Measurements from ENCODE around the gene FAM131B.
A peak's percentile ranks its signal among the peaks of the same experiment; 100 is the strongest.

FAM131B gene

DNA sequence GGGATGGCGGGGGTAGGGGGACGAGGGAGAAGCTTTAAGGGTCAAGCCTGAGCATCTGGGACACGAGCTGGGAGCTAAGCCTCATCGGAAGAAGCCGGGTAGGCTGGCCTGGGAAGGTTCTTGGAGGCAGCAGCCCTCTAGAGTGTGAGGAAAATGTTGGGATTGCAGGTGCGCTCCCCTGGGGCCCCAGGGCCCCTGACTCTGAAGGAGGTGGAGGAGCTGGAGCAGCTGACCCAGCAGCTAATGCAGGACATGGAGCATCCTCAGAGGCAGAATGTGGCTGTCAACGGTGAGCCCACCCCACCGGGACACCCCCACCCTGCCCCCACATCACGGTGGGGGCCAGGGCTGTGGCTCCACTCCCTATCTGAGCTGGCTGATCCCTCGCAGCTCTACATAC lies 25.5 kb upstream of the FAM131B start:
- no peaks in the 10 kb centered on the region for H3K27me3 ChIP-seq (ENCODE audit: insufficient read depth, poor library complexity, severe bottlenecking)
- no peak overlapping the region for H3K27ac ChIP-seq (replicated peaks)
- TF ChIP-seq SPI1 (IDR thresholded peaks at IDR 0.05; ENCODE audit: borderline replicate concordance, low read depth) (no peak), POLR2AphosphoS5 (IDR thresholded peaks at IDR 0.05; ENCODE audit: low read depth) (no peak), GABPA (IDR thresholded peaks at IDR 0.05; ENCODE audit: low read depth) (no peak)
- TF ChIP-seq, protein P1, sequence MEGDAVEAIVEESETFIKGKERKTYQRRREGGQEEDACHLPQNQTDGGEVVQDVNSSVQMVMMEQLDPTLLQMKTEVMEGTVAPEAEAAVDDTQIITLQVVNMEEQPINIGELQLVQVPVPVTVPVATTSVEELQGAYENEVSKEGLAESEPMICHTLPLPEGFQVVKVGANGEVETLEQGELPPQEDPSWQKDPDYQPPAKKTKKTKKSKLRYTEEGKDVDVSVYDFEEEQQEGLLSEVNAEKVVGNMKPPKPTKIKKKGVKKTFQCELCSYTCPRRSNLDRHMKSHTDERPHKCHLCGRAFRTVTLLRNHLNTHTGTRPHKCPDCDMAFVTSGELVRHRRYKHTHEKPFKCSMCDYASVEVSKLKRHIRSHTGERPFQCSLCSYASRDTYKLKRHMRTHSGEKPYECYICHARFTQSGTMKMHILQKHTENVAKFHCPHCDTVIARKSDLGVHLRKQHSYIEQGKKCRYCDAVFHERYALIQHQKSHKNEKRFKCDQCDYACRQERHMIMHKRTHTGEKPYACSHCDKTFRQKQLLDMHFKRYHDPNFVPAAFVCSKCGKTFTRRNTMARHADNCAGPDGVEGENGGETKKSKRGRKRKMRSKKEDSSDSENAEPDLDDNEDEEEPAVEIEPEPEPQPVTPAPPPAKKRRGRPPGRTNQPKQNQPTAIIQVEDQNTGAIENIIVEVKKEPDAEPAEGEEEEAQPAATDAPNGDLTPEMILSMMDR (IDR thresholded peaks at IDR 0.05; ENCODE audit: insufficient read depth, low read length) = no peak
- TF ChIP-seq, protein P2, sequence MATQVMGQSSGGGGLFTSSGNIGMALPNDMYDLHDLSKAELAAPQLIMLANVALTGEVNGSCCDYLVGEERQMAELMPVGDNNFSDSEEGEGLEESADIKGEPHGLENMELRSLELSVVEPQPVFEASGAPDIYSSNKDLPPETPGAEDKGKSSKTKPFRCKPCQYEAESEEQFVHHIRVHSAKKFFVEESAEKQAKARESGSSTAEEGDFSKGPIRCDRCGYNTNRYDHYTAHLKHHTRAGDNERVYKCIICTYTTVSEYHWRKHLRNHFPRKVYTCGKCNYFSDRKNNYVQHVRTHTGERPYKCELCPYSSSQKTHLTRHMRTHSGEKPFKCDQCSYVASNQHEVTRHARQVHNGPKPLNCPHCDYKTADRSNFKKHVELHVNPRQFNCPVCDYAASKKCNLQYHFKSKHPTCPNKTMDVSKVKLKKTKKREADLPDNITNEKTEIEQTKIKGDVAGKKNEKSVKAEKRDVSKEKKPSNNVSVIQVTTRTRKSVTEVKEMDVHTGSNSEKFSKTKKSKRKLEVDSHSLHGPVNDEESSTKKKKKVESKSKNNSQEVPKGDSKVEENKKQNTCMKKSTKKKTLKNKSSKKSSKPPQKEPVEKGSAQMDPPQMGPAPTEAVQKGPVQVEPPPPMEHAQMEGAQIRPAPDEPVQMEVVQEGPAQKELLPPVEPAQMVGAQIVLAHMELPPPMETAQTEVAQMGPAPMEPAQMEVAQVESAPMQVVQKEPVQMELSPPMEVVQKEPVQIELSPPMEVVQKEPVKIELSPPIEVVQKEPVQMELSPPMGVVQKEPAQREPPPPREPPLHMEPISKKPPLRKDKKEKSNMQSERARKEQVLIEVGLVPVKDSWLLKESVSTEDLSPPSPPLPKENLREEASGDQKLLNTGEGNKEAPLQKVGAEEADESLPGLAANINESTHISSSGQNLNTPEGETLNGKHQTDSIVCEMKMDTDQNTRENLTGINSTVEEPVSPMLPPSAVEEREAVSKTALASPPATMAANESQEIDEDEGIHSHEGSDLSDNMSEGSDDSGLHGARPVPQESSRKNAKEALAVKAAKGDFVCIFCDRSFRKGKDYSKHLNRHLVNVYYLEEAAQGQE (IDR thresholded peaks at IDR 0.05; ENCODE audit: insufficient replicate concordance, low read depth) = no peak
- no peak overlapping the region for H3K4me3 ChIP-seq (replicated peaks; ENCODE audit: insufficient read depth, low read length)
- DNase-seq (ENCODE audit: low read depth in 1 of 2, low spot score in 1 of 2) = no peak

DNA sequence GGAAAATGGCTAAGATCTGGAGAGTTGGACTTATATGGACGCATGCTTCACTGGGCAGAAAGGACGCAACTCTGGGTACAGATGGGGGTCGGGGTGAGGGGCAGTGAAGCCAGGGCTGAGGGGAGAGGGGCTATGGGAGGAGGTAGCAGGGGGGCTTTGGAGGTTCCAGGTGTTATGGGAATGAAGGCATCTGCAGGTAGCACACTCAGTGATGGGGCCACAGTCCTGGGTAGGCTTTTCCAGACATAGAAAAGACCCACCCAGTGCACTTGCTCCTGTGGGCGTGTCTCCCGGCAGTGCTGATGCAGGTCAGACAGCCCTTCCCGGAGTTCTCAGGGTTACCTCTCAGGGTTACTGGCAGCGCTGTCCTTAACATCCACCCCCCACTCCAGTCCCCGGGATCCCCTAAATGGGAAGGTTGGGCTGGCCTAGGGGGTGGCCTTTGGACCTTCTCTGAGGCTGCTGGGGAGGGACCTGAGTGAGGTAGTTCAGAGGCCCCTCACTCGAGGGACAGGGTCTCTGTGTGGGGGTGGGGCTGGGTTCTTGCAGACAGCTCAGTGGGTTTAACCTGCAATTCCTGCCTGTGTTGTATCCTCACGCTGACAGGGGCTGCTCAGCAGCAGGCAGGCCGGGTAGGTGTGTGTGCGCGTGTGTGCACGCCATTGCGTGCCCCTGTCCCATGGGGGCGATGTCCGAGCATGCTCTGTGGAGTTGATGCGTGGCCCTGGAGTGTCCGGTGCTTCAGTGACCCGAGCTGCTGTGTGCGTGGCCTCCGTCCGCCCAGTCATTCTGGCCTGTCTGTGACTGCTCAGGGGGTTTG lies 24.9 kb upstream of the FAM131B start:
- no peak for DNase-seq (ENCODE audit: low read depth in 1 of 2, low spot score in 1 of 2)
- H3K27me3 ChIP-seq (ENCODE audit: insufficient read depth, poor library complexity, severe bottlenecking) = no peaks in the 10 kb centered on the region
- H3K27ac ChIP-seq (replicated peaks) = no peak overlapping the region; the same call in 1 of the 2 replicates
- H3K4me3 ChIP-seq (replicated peaks; ENCODE audit: insufficient read depth, low read length) = no peak overlapping the region
- TF ChIP-seq POLR2AphosphoS5 (IDR thresholded peaks at IDR 0.05; ENCODE audit: low read depth) = no peak; the same call in 1 of the 2 replicates
- TF ChIP-seq, protein P1 (IDR thresholded peaks at IDR 0.05; ENCODE audit: insufficient read depth, low read length) = no peak
- TF ChIP-seq GABPA (IDR thresholded peaks at IDR 0.05; ENCODE audit: low read depth) = no peak
- TF ChIP-seq SPI1 (IDR thresholded peaks at IDR 0.05; ENCODE audit: borderline replicate concordance, low read depth) = no peak
- TF ChIP-seq, protein P2 (IDR thresholded peaks at IDR 0.05; ENCODE audit: insufficient replicate concordance, low read depth) = no peak

DNA sequence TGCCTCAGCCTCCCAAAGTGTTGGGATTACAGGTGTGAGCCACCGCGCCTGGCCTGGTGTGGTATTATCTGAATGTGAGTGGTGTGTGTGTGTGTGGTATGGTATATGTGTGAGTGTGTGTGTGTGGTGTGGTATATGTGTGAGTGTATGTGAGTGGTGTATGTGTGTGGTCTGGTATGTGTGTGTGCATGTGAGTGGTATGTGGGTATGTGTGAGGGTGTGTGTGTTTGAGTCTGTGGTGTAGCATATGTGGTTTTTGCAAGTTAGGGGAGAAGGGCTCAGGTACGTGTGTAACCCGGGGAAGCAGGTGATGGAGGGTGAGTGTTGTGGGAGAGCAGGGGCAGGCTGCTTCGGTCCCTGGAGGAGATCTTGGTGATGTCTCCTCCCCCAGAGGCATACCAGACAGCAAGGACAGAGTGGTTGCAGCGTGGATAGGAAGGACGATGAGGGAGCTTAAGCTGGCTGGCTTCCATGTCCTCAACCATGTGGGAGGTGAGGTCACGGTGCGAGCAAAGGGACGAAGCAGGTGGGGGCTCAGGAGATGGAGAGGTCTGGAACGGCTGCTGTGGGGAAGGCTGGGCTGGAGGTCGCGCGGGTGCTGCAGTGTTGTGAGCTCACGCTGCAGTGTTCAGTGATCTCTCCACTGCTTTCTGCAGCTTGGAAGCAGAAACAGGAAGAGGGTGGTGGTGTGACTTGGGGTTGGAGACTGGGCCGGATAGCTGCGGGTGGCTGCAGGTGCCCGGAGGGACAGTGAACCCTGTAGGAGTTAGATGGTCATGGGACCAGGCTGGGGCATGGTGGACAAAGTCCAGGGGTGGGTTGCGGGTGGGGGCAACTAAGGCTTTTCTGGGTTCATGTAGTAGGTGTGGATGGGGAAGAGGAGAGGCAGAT lies 23.6 kb upstream of the FAM131B start:
- no peaks in the 10 kb centered on the region for H3K27me3 ChIP-seq (ENCODE audit: insufficient read depth, poor library complexity, severe bottlenecking)
- H3K27ac ChIP-seq (replicated peaks) = peak overlapping the region; percentile 49
- DNase-seq (ENCODE audit: low read depth in 1 of 2, low spot score in 1 of 2) = peak in 1 of 2 experiments; percentile 81
- TF ChIP-seq, protein P2 (IDR thresholded peaks at IDR 0.05; ENCODE audit: insufficient replicate concordance, low read depth) = no peak
- TF ChIP-seq SPI1 (IDR thresholded peaks at IDR 0.05; ENCODE audit: borderline replicate concordance, low read depth) (peak; percentile 89), POLR2AphosphoS5 (IDR thresholded peaks at IDR 0.05; ENCODE audit: low read depth) (peak; percentile 51)
- H3K4me3 ChIP-seq (replicated peaks; ENCODE audit: insufficient read depth, low read length) = peak overlapping the region; percentile 7
